BJ (cell line): ENCODE data around the gene ATOSB. TPM values are rescaled to one million over a fixed set of nuclear protein-coding genes. Genes with fewer than 3 reads are reported as not detected.

Experiments used
- CTCF ChIA-PET: fragments of 350-600 bp; formaldehyde crosslinking; extraction: SDS; loops from one replicate; lab custom pipeline; 2021; ENCODE audit warnings: antibody characterized with exemption, inconsistent platforms; lab: Yijun Ruan, JAX
- POLR2A ChIA-PET: fragments of 300-600 bp; sonication (Branson Sonifier 250); formaldehyde crosslinking; extraction: SDS; loops from one replicate; lab custom pipeline; 2021; ENCODE audit warnings: antibody characterized with exemption; lab: Charles Lee
- DNase-seq: peaks from one replicate; pipeline ENCODE4 v3.0.0-alpha.2; 2011; ENCODE audit warnings: low read depth
- H3K27me3 ChIP-seq: 2 replicates; pipeline ENCODE4 v1.6.0; 2011; ENCODE audit warnings: low read length; ENCODE audit not compliant: control insufficient read depth, insufficient read depth
- H3K36me3 ChIP-seq: 2 replicates; pipeline ENCODE4 v1.5.1; 2011; ENCODE audit warnings: low read length; ENCODE audit not compliant: control insufficient read depth, insufficient read depth
- H3K4me3 ChIP-seq: 2 replicates; pipeline ENCODE4 v1.5.1; 2011; ENCODE audit warnings: low read depth, mild to moderate bottlenecking, control low read depth, low read length
- polyA plus RNA-seq: library from polyadenylated mRNA; depleted of rRNA; stranded (reverse); fragments of >200 nt; gene quantifications from 2 replicates; pipeline ENCODE4 v1.2.3, GENCODE V29; 2011
- TF ChIP-seq, protein P1 (sequence below): IDR thresholded peaks from 2 replicates; pipeline ENCODE4 v1.5.1; 2011; ENCODE audit warnings: low read depth, mild to moderate bottlenecking, control low read depth, inconsistent platforms, low read length, moderate library complexity; ENCODE audit not compliant: insufficient read depth

ATOSB gene
- polyA plus RNA-seq, 1 experiment, result 51.0 TPM

DNA sequence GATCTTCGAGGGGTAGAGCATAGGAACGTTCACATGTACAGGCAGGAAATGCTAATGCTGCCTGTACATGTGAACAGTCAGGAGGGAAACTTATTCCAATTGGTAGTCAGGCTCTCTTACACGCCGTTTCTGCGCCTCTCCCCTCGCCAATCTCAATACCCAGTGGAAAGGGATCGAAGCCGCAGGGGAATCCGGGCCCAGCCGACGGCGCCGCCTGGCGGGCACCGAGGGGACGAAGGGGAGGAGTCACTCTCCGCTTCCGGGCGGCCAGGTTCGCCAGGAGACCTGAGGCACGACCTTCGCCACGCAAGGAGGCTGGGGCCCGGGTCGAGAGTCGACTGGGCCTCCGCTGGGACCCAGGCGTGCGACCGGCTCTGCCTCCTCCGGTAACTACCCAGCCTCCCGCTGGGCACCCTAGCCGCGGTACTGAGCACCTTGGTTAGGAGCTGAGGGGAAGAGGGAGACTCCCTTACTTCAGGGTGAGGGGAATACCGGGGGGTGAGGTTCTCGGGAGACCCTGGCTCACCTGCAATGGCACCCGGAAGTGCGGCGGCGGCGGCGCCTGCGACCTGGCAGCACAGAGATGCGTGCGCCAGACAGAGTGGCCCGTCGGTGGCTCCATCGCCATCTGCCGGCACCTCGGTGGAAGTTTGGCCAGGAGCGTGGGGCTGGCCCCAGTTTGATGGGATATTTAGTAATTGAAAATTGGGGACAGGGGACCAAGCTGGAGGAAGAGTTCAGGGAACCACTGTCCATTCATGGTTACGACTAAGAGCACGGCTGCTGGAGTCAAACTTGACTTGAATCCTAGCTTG is 19.4 kb downstream of the ATOSB start, which contains the start of gene PIGO:
Gene PIGO, minus strand, starts transcription at position 557 of the 815 bp plus-strand sequence. CDS start 1,026 bp downstream, outside the sequence.
- ChIA-PET CTCF (interaction anchor here (0.7 to 4.4 kb wide), 23 partner anchors 9 to 465 kb away, joined by 3 to 59 read pairs (median 3); partner anchors contain the start of gene FANCG), POLR2A (no interaction called here)
- Histone ChIP-seq H3K27me3 (no peaks in the 10 kb centered on the region), H3K36me3 (peaks cover 27% of the 10 kb centered on the region), H3K4me3 (peak within 1 kb of the TSS; percentile 98)
- DNase-seq, result no peak
- TF ChIP-seq, protein P1, sequence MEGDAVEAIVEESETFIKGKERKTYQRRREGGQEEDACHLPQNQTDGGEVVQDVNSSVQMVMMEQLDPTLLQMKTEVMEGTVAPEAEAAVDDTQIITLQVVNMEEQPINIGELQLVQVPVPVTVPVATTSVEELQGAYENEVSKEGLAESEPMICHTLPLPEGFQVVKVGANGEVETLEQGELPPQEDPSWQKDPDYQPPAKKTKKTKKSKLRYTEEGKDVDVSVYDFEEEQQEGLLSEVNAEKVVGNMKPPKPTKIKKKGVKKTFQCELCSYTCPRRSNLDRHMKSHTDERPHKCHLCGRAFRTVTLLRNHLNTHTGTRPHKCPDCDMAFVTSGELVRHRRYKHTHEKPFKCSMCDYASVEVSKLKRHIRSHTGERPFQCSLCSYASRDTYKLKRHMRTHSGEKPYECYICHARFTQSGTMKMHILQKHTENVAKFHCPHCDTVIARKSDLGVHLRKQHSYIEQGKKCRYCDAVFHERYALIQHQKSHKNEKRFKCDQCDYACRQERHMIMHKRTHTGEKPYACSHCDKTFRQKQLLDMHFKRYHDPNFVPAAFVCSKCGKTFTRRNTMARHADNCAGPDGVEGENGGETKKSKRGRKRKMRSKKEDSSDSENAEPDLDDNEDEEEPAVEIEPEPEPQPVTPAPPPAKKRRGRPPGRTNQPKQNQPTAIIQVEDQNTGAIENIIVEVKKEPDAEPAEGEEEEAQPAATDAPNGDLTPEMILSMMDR, result peak; percentile 94

DNA sequence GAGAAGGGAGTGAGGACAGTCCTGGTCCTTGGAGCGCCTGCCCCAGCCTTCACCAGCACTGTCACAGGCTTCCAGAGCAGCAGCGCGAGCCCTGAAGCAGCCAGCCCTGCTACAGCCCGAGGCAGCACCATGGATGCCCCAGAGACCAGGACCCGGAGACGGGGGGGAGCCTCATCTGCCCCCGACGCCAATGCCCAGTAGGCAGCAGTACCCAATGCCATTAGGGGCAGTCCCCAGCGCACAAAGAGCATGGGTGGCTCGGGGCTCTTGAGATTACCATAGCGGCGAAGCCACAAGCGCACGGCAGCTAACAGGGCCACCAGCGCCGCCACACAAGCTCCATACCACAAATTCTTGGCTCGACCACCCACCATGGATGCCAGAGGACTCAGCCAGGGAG is 24.1 kb downstream of the ATOSB start:
- peaks cover 31% of the 10 kb centered on the region for H3K36me3 ChIP-seq
- TF ChIP-seq, protein P1, result no peak
- DNase-seq, result no peak
- ChIA-PET CTCF (interaction anchor here (1.2 to 1.4 kb wide), 2 partner anchors 12 to 192 kb away, joined by 6 read pairs; partner anchors contain the start of gene FANCG), POLR2A (no interaction called here)
- H3K4me3 ChIP-seq, result no peak overlapping the region
- H3K27me3 ChIP-seq, result no peaks in the 10 kb centered on the region

DNA sequence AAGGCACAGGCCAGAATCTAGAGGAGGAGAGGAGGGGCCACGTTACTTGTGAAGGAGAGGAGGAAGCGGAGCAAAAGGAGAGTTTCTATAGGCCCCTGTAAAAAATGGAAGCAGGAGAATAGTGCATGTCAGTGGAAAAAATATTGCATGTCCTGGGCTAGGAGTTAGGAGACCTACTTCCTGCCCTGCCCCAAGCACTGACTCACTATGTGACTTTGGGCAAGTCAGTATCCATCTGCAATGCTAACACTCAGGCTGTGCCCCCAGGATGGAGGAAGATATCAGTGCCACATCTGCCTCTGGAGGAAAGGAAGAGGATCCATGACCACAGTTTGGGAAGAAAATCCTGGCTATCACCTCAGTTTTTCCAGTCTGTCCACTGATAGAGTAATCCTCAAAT is 26.2 kb downstream of the ATOSB start:
- TF ChIP-seq, protein P1, result no peak
- ChIA-PET POLR2A (no interaction called here), CTCF (no interaction called here)
- H3K27me3 ChIP-seq, result no peaks in the 10 kb centered on the region
- peaks cover 29% of the 10 kb centered on the region for H3K36me3 ChIP-seq
- no peak for DNase-seq
- no peak overlapping the region for H3K4me3 ChIP-seq

DNA sequence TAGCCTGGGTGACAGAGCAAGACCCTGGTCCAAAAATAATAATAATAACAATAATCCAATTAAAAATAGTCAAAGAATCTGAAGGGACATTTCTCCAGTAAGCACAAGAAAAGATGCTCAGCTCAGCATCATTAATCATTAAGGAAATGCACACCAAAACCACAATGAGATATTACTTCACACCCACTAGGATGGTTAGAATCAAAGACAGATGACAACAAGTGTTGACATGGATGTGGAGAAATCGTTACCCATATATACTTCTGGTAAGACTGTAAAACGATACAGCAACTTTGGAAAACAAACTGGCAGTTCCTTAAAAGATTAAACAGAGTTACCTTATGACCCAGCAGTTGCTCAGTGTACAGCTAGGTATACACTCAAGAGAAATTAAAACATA is 30.6 kb downstream of the ATOSB start:
- Histone ChIP-seq H3K27me3 (no peaks in the 10 kb centered on the region), H3K36me3 (peaks cover 14% of the 10 kb centered on the region), H3K4me3 (no peak overlapping the region)
- TF ChIP-seq, protein P1, result no peak
- no peak for DNase-seq
- POLR2A ChIA-PET, result no interaction called here
- CTCF ChIA-PET, result no interaction called here

DNA sequence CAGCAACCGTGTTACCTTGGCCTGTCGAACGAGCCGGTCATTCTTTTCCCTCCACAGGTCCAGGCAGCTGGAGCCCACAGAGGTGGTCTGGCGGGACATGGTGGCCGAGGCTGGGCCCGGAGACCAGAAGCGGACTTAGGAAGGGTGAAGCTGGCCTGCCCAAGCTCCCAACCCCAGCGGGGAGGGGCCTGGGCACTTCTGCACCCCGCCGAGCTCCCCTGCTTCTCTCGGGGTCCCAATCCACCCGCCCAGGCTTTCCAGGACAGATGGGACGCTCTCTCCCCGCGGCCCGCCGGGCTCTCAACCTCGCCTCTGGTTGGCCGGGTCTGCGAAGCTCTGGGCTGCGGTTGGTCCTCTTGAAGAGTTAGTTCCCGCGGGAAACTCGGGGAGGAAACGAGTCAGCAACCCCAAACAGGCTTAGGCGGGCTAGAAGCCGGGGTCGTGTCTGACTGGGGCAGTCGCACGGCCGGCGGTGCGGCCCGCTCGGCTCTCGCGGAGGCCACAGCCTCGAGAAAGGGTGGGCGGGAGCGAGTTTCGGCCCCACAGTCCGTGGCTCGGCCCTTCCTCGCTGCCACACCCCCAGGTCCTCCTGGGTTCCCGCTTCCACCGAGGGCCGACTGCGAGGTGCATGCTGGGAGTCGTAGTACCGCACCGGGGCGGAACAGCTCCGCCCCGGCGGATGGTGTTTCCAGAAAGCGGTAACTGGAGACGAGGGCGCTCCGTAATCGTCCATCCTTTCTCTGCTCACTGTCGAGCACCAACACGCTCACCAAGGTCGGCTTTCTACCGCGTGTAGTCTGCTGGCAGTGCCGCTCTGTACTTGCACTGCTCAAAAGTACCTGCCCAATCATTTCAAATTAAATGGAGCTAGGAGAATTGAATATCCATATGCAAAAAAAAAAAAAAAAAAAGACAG is 36.0 kb downstream of the ATOSB start, which contains the start of gene FANCG:
Gene FANCG, minus strand, starts transcription at position 517 of the 916 bp plus-strand sequence. Its CDS starts 418 bp downstream, at position 99.
- TF ChIP-seq, protein P1, result no peak
- Histone ChIP-seq H3K36me3 (no peaks in the 10 kb centered on the region), H3K27me3 (no peaks in the 10 kb centered on the region), H3K4me3 (peak within 1 kb of the TSS; percentile 65)
- DNase-seq, result peak; percentile 70
- CTCF ChIA-PET, result interaction anchor here (0.6 to 8.1 kb wide), 8 partner anchors 8 to 180 kb away, joined by 3 to 59 read pairs (median 5); partner anchors contain the start of genes DNAJB5, PIGO and VCP
- POLR2A ChIA-PET, result interaction anchor here (1.6 to 2.0 kb wide), 2 partner anchors 8 to 36 kb away, joined by 3 to 40 read pairs; partner anchors contain the start of genes ATOSB and VCP
